LNCaP clone FGC (cell line): ENCODE data around the gene BARX2.

Experiments
- DNase-seq: peaks from one replicate; pipeline ENCODE4 v3.0.0-alpha.2; 2011; ENCODE audit warnings: low read depth
- H3K4me3 ChIP-seq: 2 replicates; pipeline ENCODE4 v1.5.1; 2011; ENCODE audit warnings: mild to moderate bottlenecking, low read depth, low read length, control low read depth
- TF ChIP-seq, protein P1 (sequence below): IDR thresholded peaks from 2 replicates; pipeline ENCODE4 v1.5.1; 2012; ENCODE audit warnings: mild to moderate bottlenecking; ENCODE audit not compliant: control insufficient read depth, insufficient read depth; ENCODE audit errors: extremely low read depth

BARX2 gene

DNA sequence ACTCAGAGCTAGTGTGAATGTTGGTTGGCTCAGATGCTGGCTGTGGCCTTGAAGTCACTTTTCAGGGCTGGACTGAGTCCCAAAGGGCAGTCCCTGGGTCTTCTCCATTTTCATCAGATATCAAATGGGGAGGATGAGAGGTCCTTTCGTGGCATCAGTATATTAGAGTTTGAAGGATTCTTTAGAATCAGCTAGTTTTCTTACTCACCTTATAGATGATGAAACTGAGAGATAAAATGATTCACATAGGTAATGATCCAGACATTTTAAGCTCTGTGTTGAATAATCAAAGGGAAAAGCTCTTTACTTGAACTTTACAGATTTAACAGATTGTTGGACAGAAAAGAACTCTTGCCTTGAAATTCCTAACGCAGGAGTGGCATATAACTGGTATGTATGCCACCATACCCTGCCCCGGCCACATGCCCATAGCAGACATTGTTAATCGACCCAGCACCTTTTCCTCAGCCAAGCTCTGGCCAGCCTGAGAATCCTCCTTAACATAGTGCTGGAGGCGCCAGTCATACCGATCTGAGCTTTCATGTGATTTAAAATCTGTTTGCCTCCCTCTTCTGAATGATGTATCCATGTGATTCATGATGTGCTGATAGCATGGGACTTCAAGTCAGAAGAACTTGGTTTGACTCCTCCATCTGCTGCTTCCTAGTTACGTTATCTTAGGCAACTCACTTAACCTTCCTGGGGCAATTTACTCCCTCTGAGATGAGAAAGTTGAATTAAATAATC lies 60.0 kb downstream of the BARX2 start:
- no peak overlapping the region for H3K4me3 ChIP-seq
- TF ChIP-seq, protein P1, sequence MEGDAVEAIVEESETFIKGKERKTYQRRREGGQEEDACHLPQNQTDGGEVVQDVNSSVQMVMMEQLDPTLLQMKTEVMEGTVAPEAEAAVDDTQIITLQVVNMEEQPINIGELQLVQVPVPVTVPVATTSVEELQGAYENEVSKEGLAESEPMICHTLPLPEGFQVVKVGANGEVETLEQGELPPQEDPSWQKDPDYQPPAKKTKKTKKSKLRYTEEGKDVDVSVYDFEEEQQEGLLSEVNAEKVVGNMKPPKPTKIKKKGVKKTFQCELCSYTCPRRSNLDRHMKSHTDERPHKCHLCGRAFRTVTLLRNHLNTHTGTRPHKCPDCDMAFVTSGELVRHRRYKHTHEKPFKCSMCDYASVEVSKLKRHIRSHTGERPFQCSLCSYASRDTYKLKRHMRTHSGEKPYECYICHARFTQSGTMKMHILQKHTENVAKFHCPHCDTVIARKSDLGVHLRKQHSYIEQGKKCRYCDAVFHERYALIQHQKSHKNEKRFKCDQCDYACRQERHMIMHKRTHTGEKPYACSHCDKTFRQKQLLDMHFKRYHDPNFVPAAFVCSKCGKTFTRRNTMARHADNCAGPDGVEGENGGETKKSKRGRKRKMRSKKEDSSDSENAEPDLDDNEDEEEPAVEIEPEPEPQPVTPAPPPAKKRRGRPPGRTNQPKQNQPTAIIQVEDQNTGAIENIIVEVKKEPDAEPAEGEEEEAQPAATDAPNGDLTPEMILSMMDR, result no peak
- DNase-seq, result no peak

DNA sequence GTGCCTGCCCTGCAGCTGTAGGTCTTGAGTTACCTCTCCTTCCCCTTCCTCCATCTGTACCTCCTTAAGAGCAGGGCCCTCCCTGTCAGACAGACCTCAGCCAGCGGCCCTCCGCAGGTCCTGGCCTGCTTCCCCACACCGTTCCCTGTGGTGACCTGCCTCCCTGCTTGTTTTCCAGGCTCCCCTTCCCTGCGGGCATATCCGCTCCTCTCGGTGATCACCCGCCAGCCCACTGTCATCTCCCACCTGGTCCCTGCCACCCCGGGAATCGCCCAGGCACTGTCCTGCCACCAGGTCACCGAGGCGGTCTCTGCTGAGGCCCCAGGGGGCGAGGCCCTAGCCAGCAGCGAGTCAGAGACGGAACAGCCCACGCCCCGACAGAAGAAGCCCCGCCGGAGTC lies 60.9 kb downstream of the BARX2 start:
- no peak for DNase-seq
- TF ChIP-seq, protein P1, result no peak
- H3K4me3 ChIP-seq, result no peak overlapping the region

GRCh38 chr11:129440028-129440713 lies 64.5 kb downstream of the BARX2 start:
- H3K4me3 ChIP-seq, result no peak overlapping the region
- DNase-seq, result peak; percentile 53
- TF ChIP-seq, protein P1, result no peak

- no peak for DNase-seq
- H3K4me3 ChIP-seq, result no peak overlapping the region
- TF ChIP-seq, protein P1, result no peak
These were observed 66.5 kb downstream of the BARX2 start for GRCh38 chr11:129442171-129442570.

DNA sequence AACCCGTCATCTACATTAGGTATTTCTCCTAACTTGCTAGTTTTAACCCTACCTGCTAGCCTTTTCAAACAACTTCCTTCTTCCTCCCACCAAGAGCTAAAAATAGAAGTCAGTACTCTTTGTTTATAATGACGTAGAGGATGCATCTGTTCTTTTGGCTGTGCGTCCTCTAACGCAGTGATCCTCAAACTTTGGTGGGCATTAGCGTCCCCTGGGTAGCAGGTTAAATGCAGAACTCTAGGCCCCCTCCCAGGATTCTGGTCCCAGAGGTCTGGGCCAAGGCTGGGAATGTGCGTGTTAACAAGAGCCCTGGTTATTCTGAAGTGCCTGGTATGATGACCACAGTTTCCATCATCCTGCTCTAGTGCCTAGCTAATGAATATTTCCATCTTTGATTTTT lies 67.6 kb downstream of the BARX2 start:
- TF ChIP-seq, protein P1, result no peak
- DNase-seq, result no peak
- no peak overlapping the region for H3K4me3 ChIP-seq

DNA sequence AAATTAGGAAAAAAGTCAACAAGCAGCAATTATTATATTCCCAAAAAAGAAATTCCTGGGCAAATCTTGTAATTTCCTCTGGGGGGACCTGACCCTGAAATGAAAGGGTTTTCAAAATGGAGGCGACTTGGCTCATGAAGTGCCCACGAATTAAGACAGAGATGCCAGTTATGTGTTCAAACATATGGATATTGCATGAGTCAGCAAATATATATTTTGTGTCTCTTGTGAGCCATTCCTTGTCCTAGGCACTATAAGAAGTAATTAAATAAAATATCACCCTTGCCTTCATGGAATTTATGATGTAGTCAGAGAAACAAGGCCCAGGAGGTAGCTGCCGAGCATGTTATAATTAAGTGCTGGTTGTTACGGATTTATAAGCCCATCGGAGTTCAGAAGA lies 68.6 kb downstream of the BARX2 start:
- no peak overlapping the region for H3K4me3 ChIP-seq
- TF ChIP-seq, protein P1, result no peak
- no peak for DNase-seq
